Cardiac muscle cell (in vitro differentiated cells and primary cell): Measurements from ENCODE around the gene TFB1M. TPM values are rescaled to one million over a fixed set of nuclear protein-coding genes. Genes with fewer than 3 reads are reported as not detected.

ENCODE experiments used
- DNase-seq, 2 donors: peaks; one replicate each; pipeline versions ENCODE4 v3.0.0 to v3.0.0-alpha.2; 2010 to 2017; ENCODE audit warnings: low read depth in 1 of 2, low spot score in 1 of 2
- H3K27ac ChIP-seq: fragments of 200-600 bp; sonication (generic); 2 replicates; pipeline ENCODE4 v1.5.1; 2016
- H3K27me3 ChIP-seq: fragments of 200-600 bp; sonication (generic); 2 replicates; pipeline ENCODE4 v1.6.0; 2016; ENCODE audit warnings: control low read depth
- H3K36me3 ChIP-seq: fragments of 200-600 bp; sonication (generic); 2 replicates; pipeline ENCODE4 v1.5.1; 2016; ENCODE audit warnings: control low read depth
- H3K4me1 ChIP-seq: fragments of 200-600 bp; sonication (generic); 2 replicates; pipeline ENCODE4 v1.8.1; 2017; ENCODE audit warnings: low read depth, mild to moderate bottlenecking, mixed run types
- H3K4me3 ChIP-seq: fragments of 200-600 bp; sonication (generic); 2 replicates; pipeline ENCODE4 v1.5.1; 2016; ENCODE audit warnings: mild to moderate bottlenecking
- H3K9me3 ChIP-seq: fragments of 200-600 bp; sonication (generic); 2 replicates; pipeline ENCODE4 v1.5.1; 2017; ENCODE audit warnings: low read depth, mild to moderate bottlenecking, control low read depth
- CTCF ChIP-seq: IDR thresholded peaks from 2 replicates; pipeline ENCODE4 v1.5.1; 2012; ENCODE audit warnings: low read depth, mild to moderate bottlenecking, low read length
- polyA plus RNA-seq: library from polyadenylated mRNA; unstranded; fragments of >200 nt; fragmentation: Nextera tagmentation; extraction: Ambion mirVana; gene quantifications from 2 replicates; pipeline ENCODE4 v1.2.1, GENCODE V29; 2016
- total RNA-seq: library from RNA; depleted of rRNA; stranded (reverse); fragments of >200 nt; gene quantifications from 2 replicates; pipeline ENCODE4 v1.2.3, GENCODE V29; 2016

Gene TFB1M
- total and polyA plus RNA-seq, 2 experiments from 2014 or later = 14.8 to 22.0 TPM

- no peak for DNase-seq
- Histone ChIP-seq H3K27ac (no peak overlapping the region), H3K4me3 (no peak overlapping the region), H3K36me3 (no peaks in the 10 kb centered on the region), H3K4me1 (peaks cover 5% of the 10 kb centered on the region), H3K27me3 (peaks cover 58% of the 10 kb centered on the region), H3K9me3 (no peaks in the 10 kb centered on the region)
- TF ChIP-seq CTCF = no peak
These were observed 48.3 kb downstream of the TFB1M start for GRCh38 chr6:155265843-155266535.

GRCh38 chr6:155264693-155265320 lies 49.5 kb downstream of the TFB1M start:
- no peak for DNase-seq
- Histone ChIP-seq H3K9me3 (no peaks in the 10 kb centered on the region), H3K36me3 (peaks cover 6% of the 10 kb centered on the region), H3K4me3 (no peak overlapping the region), H3K4me1 (peaks cover 5% of the 10 kb centered on the region), H3K27ac (no peak overlapping the region), H3K27me3 (peaks cover 56% of the 10 kb centered on the region)
- TF ChIP-seq CTCF = no peak

GRCh38 chr6:155263373-155264063 lies 50.8 kb downstream of the TFB1M start, which contains the start of gene CLDN20:
TSS of gene CLDN20 (plus strand) at chr6:155264013. CDS start at chr6:155275720, 11,707 bp downstream.
- Histone ChIP-seq H3K36me3 (peaks cover 6% of the 10 kb centered on the region), H3K27me3 (peaks cover 62% of the 10 kb centered on the region), H3K27ac (no peak within 1 kb of the TSS)

GRCh38 chr6:155262655-155263054 lies 51.6 kb downstream of the TFB1M start:
- no peak overlapping the region for H3K27ac ChIP-seq
- no peak for DNase-seq
- H3K27me3 ChIP-seq = peaks cover 62% of the 10 kb centered on the region
- H3K4me1 ChIP-seq = peaks cover 7% of the 10 kb centered on the region
- H3K4me3 ChIP-seq = no peak overlapping the region
- TF ChIP-seq CTCF = no peak
- H3K9me3 ChIP-seq = no peaks in the 10 kb centered on the region
- H3K36me3 ChIP-seq = peaks cover 8% of the 10 kb centered on the region

More at GRCh38 chr6:155263373-155264063, 50.8 kb downstream of the TFB1M start, which contains the start of gene CLDN20:
- H3K4me1 ChIP-seq = peaks cover 2% of the 10 kb centered on the region
- no peak within 1 kb of the TSS for H3K4me3 ChIP-seq
- DNase-seq = no peak
- H3K9me3 ChIP-seq = no peaks in the 10 kb centered on the region
- TF ChIP-seq CTCF = no peak

- Histone ChIP-seq H3K9me3 (no peaks in the 10 kb centered on the region), H3K27me3 (peaks cover 68% of the 10 kb centered on the region), H3K4me1 (peaks cover 7% of the 10 kb centered on the region), H3K36me3 (peaks cover 15% of the 10 kb centered on the region), H3K27ac (no peak overlapping the region), H3K4me3 (no peak overlapping the region)
- no peak for TF ChIP-seq CTCF
- no peak for DNase-seq
These were observed 53.0 kb downstream of the TFB1M start for GRCh38 chr6:155261111-155261900.
